Activated T-cell treated with anti-CD3 and anti-CD28 coated beads for 24 hours (primary cell): ENCODE results near the gene NDUFV1.
"Not testable (repeated sequence)": the region's sequence is repeated elsewhere in the genome, so short reads cannot be mapped to it uniquely, and the experiment has no call there.

Source experiments
- DNase-seq: peaks from one replicate; pipeline ENCODE4 v3.0.0-alpha.2; 2020; ENCODE audit warnings: low read depth

NDUFV1 gene

GRCh38 chr11:67606492-67607295, at the start of gene NDUFV1:
Gene NDUFV1, plus strand, starts transcription at chr11:67606936. Its CDS starts 69 bp downstream, at chr11:67607005.
- DNase-seq = peak; percentile 94

- no peak for DNase-seq
These were observed 48.5 kb upstream of the NDUFV1 start for GRCh38 chr11:67558084-67558772.

- DNase-seq = no peak
These were observed 44.6 kb upstream of the NDUFV1 start for GRCh38 chr11:67561971-67562619.

- no peak for DNase-seq
These were observed 43.6 kb upstream of the NDUFV1 start for GRCh38 chr11:67562963-67563704.

GRCh38 chr11:67563705-67564114, 43.0 kb upstream of the NDUFV1 start:
- DNase-seq = not testable (repeated sequence)

GRCh38 chr11:67564230-67564629, 42.5 kb upstream of the NDUFV1 start:
- DNase-seq = no peak

GRCh38 chr11:67571443-67571842, 35.3 kb upstream of the NDUFV1 start:
- no peak for DNase-seq

- DNase-seq = no peak
These were observed 34.4 kb upstream of the NDUFV1 start for GRCh38 chr11:67572305-67572704.

- no peak for DNase-seq
These were observed 33.9 kb upstream of the NDUFV1 start for GRCh38 chr11:67572747-67573419.

GRCh38 chr11:67574938-67575337, 31.8 kb upstream of the NDUFV1 start:
- no peak for DNase-seq

GRCh38 chr11:67576735-67577475, 29.8 kb upstream of the NDUFV1 start:
- no peak for DNase-seq

GRCh38 chr11:67577951-67578350, 28.8 kb upstream of the NDUFV1 start:
- DNase-seq = no peak

- DNase-seq = no peak
These were observed 25.3 kb upstream of the NDUFV1 start for GRCh38 chr11:67581469-67581868.

GRCh38 chr11:67582011-67582410, 24.7 kb upstream of the NDUFV1 start:
- no peak for DNase-seq

GRCh38 chr11:67583247-67584204, 23.2 kb upstream of the NDUFV1 start, which contains the start of gene GSTP1:
Gene GSTP1, plus strand, starts transcription at chr11:67583812. Its CDS starts 32 bp downstream, at chr11:67583844.
- peak; percentile 74 for DNase-seq

- no peak for DNase-seq
These were observed 22.4 kb upstream of the NDUFV1 start for GRCh38 chr11:67584205-67584880.

GRCh38 chr11:67584881-67585873, 21.6 kb upstream of the NDUFV1 start:
- DNase-seq = no peak

GRCh38 chr11:67585911-67586310, 20.8 kb upstream of the NDUFV1 start:
- no peak for DNase-seq
